HepG2 (cell line): ENCODE measurements around the gene RPS14. TPM values are rescaled to one million over a fixed set of nuclear protein-coding genes. Genes with fewer than 3 reads are reported as not detected.

ENCODE experiments used
- CREB1 ChIP-seq, 2 experiments: fragments of 450-650 bp in 1 of 2; IDR thresholded peaks; 2 replicates each; pipeline ENCODE4 v1.6.1; 2016 to 2017; ENCODE audit warnings: control low read depth in 1 of 2, mild to moderate bottlenecking in 1 of 2, missing compliant biosample characterization in 1 of 2, missing genetic modification characterization in 1 of 2
- GATA4 ChIP-seq: sonication (generic); IDR thresholded peaks from 2 replicates; pipeline ENCODE4 v1.6.1; 2016; ENCODE audit warnings: antibody characterized with exemption, low read depth, borderline replicate concordance
- HMG20A ChIP-seq: IDR thresholded peaks from 2 replicates; pipeline ENCODE4 v1.6.1; 2016; ENCODE audit warnings: borderline replicate concordance
- MAZ ChIP-seq, 2 experiments: sonication (generic) in 1 of 2; formaldehyde crosslinking in 1 of 2; IDR thresholded peaks; 2 replicates each; pipeline versions ENCODE4 v1.5.0 to v1.6.1; 2012 to 2020; ENCODE audit warnings: low read depth in 2 of 2, mild to moderate bottlenecking in 2 of 2, borderline replicate concordance in 1 of 2, improper control_type of control experiment in 1 of 2, low read length in 1 of 2, missing genetic modification reagents in 1 of 2, moderate library complexity in 1 of 2
- NFIB ChIP-seq: sonication (generic); formaldehyde crosslinking; IDR thresholded peaks from 2 replicates; pipeline ENCODE4 v1.9.0; 2021; ENCODE audit warnings: missing genetic modification reagents, mild to moderate bottlenecking, borderline replicate concordance
- NFKB2 ChIP-seq: sonication (generic); formaldehyde crosslinking; IDR thresholded peaks from 2 replicates; pipeline ENCODE4 v1.4.0; 2020; ENCODE audit warnings: missing genetic modification reagents, borderline replicate concordance
- TOPORS ChIP-seq: sonication (generic); formaldehyde crosslinking; IDR thresholded peaks from 2 replicates; pipeline ENCODE4 v1.8.0; 2023; ENCODE audit warnings: mild to moderate bottlenecking, missing genetic modification reagents
- ZFP36L2 ChIP-seq: sonication (generic); formaldehyde crosslinking; IDR thresholded peaks from 2 replicates; pipeline ENCODE4 v1.4.0; 2020; ENCODE audit warnings: missing genetic modification reagents
- ZNF761 ChIP-seq: sonication (generic); formaldehyde crosslinking; conservative IDR thresholded peaks from 2 replicates; pipeline ENCODE4 v1.4.0; 2020; ENCODE audit warnings: mild to moderate bottlenecking, missing genetic modification reagents
- ZNF816 ChIP-seq: sonication (generic); formaldehyde crosslinking; IDR thresholded peaks from 2 replicates; pipeline ENCODE4 v1.8.0; 2022; ENCODE audit warnings: missing genetic modification reagents, mild to moderate bottlenecking, borderline replicate concordance
- ZSCAN29 ChIP-seq: sonication (generic); formaldehyde crosslinking; conservative IDR thresholded peaks from 2 replicates; pipeline ENCODE4 v1.4.0; 2020; ENCODE audit warnings: mild to moderate bottlenecking, missing genetic modification reagents
- polyA plus RNA-seq, 8 experiments: library from polyadenylated mRNA; depleted of rRNA in 3 of 8; stranded (reverse) in 7 of 8; unstranded in 1 of 8; fragments of >200 nt; fragmentation: Illumina TruSeq in 4 of 8; extraction: Trizol in 4 of 8; gene quantifications; 2 replicates each; pipeline versions ENCODE4 v1.2.1 to v1.2.3, GENCODE V29; 2011 to 2016; ENCODE audit warnings: low read depth in 4 of 8, missing spikeins in 1 of 8, mixed read lengths in 1 of 8; ENCODE audit not compliant: insufficient read depth in 1 of 8
- total RNA-seq, 5 experiments: library from RNA; depleted of rRNA; stranded (reverse); fragments of >200 nt; fragmentation: Illumina TruSeq; extraction: Trizol; gene quantifications; 2 replicates each; pipeline ENCODE4 v1.2.3, GENCODE V29; 2016; ENCODE audit warnings: low read depth in 1 of 5
- TF ChIP-seq, protein P1 (sequence below): sonication (generic); formaldehyde crosslinking; IDR thresholded peaks from 2 replicates; pipeline ENCODE4 v1.4.0; 2020; ENCODE audit warnings: mild to moderate bottlenecking, low read depth, missing genetic modification reagents
- TF ChIP-seq, protein P2 (sequence below): sonication (generic); formaldehyde crosslinking; IDR thresholded peaks from 2 replicates; pipeline ENCODE4 v1.8.0; 2022; ENCODE audit warnings: mild to moderate bottlenecking, missing genetic modification reagents
- TF ChIP-seq, protein P3 (sequence below): sonication (generic); formaldehyde crosslinking; IDR thresholded peaks from 2 replicates; pipeline ENCODE4 v1.5.1; 2020; ENCODE audit warnings: missing genetic modification reagents, mild to moderate bottlenecking, borderline replicate concordance
- TF ChIP-seq, protein P4 (sequence below): sonication (generic); formaldehyde crosslinking; IDR thresholded peaks from 2 replicates; pipeline ENCODE4 v1.4.0; 2020; ENCODE audit warnings: missing genetic modification reagents, borderline replicate concordance
- TF ChIP-seq, protein P5 (sequence below): sonication (generic); formaldehyde crosslinking; IDR thresholded peaks from 2 replicates; pipeline ENCODE4 v1.8.1; 2023; ENCODE audit warnings: mild to moderate bottlenecking, missing genetic modification reagents

The RPS14 gene
- total and polyA plus RNA-seq, 2 of the 13 experiments (the other 11 are each of a cell fraction or from before 2014, with no cell fraction given): 2,116 to 3,295 TPM

DNA sequence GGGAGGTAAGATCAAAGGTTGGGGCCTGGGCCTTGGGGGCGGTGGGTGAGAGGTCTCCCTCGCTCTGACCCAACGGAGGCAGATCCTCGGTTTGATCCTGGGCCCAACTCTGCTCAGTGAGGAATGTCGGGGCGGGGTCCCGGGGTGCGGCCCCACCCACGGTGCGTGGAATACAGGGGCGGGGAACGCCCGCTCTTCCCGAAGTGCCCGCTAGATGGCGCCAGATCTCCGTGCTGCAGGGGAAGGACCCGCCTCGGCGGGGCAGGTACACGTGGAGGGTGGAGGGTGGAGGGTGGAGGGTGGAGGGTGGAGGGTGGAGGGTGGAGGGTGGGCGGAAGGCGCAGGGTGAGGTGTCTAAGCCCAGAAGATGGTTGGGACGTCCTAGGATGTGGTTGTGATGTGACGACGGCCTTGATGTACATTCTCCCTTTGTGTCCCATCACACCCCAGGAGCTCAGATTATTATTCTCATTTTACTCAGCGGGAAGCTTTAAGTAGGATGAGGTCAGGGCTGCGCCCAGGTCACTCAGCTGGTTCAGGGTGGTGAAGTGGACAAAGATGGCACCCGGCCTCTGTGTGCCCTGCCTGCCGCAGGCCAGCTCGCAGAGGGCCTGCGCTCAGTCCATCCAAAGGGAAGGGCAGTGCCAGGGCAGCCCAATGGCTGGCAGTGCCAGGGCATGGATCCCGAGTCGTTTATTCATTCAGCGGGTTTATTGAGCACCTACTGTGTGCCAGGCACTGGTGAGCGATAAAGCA, 9.4 kb upstream of the RPS14 start (continued):
- no peak for TF ChIP-seq ZSCAN29 (CRISPR knock-in tag)
- no peak for TF ChIP-seq ZNF816 (CRISPR knock-in tag)
- no peak for TF ChIP-seq CREB1 (IDR thresholded peaks at IDR 0.05)
- no peak for TF ChIP-seq CREB1 (CRISPR knock-in tag; IDR thresholded peaks at IDR 0.05)
- no peak for TF ChIP-seq HMG20A (CRISPR knock-in tag)
- no peak for TF ChIP-seq ZNF761 (CRISPR knock-in tag)
- TF ChIP-seq, protein P1, sequence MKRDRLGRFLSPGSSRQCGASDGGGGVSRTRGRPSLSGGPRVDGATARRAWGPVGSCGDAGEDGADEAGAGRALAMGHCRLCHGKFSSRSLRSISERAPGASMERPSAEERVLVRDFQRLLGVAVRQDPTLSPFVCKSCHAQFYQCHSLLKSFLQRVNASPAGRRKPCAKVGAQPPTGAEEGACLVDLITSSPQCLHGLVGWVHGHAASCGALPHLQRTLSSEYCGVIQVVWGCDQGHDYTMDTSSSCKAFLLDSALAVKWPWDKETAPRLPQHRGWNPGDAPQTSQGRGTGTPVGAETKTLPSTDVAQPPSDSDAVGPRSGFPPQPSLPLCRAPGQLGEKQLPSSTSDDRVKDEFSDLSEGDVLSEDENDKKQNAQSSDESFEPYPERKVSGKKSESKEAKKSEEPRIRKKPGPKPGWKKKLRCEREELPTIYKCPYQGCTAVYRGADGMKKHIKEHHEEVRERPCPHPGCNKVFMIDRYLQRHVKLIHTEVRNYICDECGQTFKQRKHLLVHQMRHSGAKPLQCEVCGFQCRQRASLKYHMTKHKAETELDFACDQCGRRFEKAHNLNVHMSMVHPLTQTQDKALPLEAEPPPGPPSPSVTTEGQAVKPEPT: no peak
- TF ChIP-seq GATA4: no peak
- TF ChIP-seq, protein P2, sequence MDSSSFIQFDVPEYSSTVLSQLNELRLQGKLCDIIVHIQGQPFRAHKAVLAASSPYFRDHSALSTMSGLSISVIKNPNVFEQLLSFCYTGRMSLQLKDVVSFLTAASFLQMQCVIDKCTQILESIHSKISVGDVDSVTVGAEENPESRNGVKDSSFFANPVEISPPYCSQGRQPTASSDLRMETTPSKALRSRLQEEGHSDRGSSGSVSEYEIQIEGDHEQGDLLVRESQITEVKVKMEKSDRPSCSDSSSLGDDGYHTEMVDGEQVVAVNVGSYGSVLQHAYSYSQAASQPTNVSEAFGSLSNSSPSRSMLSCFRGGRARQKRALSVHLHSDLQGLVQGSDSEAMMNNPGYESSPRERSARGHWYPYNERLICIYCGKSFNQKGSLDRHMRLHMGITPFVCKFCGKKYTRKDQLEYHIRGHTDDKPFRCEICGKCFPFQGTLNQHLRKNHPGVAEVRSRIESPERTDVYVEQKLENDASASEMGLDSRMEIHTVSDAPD (CRISPR knock-in tag): no peak
- no peak for TF ChIP-seq ZFP36L2 (CRISPR knock-in tag)
- no peak for TF ChIP-seq TOPORS (CRISPR knock-in tag)
- TF ChIP-seq, protein P3, sequence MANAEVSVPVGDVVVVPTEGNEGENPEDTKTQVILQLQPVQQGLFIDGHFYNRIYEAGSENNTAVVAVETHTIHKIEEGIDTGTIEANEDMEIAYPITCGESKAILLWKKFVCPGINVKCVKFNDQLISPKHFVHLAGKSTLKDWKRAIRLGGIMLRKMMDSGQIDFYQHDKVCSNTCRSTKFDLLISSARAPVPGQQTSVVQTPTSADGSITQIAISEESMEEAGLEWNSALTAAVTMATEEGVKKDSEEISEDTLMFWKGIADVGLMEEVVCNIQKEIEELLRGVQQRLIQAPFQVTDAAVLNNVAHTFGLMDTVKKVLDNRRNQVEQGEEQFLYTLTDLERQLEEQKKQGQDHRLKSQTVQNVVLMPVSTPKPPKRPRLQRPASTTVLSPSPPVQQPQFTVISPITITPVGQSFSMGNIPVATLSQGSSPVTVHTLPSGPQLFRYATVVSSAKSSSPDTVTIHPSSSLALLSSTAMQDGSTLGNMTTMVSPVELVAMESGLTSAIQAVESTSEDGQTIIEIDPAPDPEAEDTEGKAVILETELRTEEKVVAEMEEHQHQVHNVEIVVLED (CRISPR knock-in tag): no peak
- TF ChIP-seq MAZ (IDR thresholded peaks at IDR 0.05; ENCODE audit: borderline replicate concordance, low read depth, low read length): no peak
- TF ChIP-seq MAZ (CRISPR knock-in tag; IDR thresholded peaks at IDR 0.05; ENCODE audit: low read depth): peak; percentile 64
- TF ChIP-seq NFIB (CRISPR knock-in tag): no peak
- no peak; the same call in 1 of the 2 replicates for TF ChIP-seq NFKB2
- TF ChIP-seq, protein P4, sequence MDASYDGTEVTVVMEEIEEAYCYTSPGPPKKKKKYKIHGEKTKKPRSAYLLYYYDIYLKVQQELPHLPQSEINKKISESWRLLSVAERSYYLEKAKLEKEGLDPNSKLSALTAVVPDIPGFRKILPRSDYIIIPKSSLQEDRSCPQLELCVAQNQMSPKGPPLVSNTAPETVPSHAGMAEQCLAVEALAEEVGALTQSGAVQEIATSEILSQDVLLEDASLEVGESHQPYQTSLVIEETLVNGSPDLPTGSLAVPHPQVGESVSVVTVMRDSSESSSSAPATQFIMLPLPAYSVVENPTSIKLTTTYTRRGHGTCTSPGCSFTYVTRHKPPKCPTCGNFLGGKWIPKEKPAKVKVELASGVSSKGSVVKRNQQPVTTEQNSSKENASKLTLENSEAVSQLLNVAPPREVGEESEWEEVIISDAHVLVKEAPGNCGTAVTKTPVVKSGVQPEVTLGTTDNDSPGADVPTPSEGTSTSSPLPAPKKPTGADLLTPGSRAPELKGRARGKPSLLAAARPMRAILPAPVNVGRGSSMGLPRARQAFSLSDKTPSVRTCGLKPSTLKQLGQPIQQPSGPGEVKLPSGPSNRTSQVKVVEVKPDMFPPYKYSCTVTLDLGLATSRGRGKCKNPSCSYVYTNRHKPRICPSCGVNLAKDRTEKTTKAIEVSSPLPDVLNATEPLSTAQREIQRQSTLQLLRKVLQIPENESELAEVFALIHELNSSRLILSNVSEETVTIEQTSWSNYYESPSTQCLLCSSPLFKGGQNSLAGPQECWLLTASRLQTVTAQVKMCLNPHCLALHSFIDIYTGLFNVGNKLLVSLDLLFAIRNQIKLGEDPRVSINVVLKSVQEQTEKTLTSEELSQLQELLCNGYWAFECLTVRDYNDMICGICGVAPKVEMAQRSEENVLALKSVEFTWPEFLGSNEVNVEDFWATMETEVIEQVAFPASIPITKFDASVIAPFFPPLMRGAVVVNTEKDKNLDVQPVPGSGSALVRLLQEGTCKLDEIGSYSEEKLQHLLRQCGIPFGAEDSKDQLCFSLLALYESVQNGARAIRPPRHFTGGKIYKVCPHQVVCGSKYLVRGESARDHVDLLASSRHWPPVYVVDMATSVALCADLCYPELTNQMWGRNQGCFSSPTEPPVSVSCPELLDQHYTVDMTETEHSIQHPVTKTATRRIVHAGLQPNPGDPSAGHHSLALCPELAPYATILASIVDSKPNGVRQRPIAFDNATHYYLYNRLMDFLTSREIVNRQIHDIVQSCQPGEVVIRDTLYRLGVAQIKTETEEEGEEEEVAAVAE (CRISPR knock-in tag): no peak
- TF ChIP-seq, protein P5, sequence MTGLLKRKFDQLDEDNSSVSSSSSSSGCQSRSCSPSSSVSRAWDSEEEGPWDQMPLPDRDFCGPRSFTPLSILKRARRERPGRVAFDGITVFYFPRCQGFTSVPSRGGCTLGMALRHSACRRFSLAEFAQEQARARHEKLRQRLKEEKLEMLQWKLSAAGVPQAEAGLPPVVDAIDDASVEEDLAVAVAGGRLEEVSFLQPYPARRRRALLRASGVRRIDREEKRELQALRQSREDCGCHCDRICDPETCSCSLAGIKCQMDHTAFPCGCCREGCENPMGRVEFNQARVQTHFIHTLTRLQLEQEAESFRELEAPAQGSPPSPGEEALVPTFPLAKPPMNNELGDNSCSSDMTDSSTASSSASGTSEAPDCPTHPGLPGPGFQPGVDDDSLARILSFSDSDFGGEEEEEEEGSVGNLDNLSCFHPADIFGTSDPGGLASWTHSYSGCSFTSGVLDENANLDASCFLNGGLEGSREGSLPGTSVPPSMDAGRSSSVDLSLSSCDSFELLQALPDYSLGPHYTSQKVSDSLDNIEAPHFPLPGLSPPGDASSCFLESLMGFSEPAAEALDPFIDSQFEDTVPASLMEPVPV (CRISPR knock-in tag): no peak
